ENCODE data around the gene CASQ2.
A peak's percentile ranks its signal among the peaks of the same experiment; 100 is the strongest.

The CASQ2 gene

DNA sequence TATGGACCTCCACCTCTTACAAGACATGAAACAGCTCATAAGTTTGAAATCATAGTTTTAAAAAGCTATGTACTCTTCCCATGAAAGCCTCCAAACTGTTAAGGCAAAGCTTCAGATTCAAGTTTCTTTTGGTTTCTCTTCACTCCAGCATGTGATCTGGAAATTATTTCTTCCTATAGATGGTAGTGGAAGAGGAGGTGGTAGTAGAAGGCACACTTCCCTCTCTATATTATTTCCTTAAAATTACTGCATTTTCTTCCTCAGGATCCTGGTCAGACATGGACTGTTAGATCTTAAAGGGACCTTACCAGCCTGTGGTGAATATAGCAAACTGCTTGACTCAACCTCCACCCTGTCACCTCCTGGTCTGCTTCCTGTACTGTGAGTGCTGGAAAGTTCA, 40.6 kb upstream of the CASQ2 start:
- no peak for DNase-seq (ENCODE audit: low spot score)
- TF ChIP-seq, protein P1, sequence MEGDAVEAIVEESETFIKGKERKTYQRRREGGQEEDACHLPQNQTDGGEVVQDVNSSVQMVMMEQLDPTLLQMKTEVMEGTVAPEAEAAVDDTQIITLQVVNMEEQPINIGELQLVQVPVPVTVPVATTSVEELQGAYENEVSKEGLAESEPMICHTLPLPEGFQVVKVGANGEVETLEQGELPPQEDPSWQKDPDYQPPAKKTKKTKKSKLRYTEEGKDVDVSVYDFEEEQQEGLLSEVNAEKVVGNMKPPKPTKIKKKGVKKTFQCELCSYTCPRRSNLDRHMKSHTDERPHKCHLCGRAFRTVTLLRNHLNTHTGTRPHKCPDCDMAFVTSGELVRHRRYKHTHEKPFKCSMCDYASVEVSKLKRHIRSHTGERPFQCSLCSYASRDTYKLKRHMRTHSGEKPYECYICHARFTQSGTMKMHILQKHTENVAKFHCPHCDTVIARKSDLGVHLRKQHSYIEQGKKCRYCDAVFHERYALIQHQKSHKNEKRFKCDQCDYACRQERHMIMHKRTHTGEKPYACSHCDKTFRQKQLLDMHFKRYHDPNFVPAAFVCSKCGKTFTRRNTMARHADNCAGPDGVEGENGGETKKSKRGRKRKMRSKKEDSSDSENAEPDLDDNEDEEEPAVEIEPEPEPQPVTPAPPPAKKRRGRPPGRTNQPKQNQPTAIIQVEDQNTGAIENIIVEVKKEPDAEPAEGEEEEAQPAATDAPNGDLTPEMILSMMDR (IDR thresholded peaks at IDR 0.05; ENCODE audit: extremely low read depth, missing control alignments) = no peak

DNA sequence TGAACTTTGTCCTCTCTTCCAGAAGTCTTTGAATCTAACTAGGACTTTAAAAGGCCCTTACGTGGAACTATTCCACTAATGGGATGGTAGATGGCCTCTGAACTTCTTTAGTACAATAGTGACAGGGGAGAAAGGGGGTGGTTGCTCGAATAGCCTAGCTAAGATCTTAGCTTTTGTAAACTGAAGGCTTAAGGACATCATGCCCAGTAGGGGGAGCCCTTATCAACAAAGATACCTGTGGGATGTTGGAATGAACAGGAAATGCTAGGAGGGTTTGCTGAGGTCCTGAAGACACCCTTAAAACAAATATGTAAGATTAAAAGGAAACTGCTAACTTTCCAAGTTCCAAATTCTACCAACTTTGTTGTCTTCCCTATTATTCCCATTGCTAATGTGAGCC, 39.2 kb upstream of the CASQ2 start:
- TF ChIP-seq, protein P1 (IDR thresholded peaks at IDR 0.05; ENCODE audit: extremely low read depth, missing control alignments) = peak; percentile 32
- peak; percentile 60 for DNase-seq (ENCODE audit: low spot score)

DNA sequence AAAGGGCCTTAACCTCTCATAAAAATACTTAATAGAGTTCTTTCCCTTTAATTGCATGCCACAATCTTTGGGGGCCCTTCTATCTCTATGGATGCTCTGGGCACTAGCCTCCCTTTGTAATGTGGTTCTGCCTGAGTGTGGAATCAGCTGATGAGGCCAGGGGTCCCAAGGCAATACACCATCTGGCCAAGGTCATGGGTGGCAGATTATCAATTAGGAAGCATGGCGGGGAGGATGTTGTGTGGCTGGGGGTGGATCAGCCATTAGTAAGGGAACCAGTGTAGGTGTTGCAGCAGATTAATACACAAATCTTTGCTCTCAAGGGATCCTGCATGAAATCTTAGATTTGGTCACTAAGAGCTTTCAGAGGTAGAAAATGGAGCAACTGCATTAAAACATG, 37.1 kb upstream of the CASQ2 start:
- TF ChIP-seq, protein P1 (IDR thresholded peaks at IDR 0.05; ENCODE audit: extremely low read depth, missing control alignments) = no peak
- DNase-seq (ENCODE audit: low spot score) = no peak

DNA sequence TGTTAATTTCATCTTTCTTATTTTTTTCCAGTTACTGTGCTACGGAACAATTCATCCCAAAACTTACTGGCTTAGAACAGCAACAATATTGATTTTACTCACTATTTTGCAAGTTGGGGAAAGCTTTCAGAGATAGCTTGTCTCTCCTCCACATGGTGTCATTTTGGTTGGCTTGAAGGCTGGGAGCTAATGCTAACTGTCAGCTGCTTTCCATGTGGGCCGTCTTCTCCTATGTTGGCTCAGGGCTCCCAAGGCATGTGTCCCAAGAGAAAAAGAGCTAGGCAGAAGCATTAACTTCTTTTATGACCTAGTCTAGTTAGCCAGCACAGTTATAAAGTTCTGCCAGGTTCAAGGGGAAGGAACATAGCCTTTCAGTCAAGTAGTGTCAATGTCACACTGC, 33.9 kb upstream of the CASQ2 start:
- no peak for DNase-seq (ENCODE audit: low spot score)
- TF ChIP-seq, protein P1 (IDR thresholded peaks at IDR 0.05; ENCODE audit: extremely low read depth, missing control alignments) = no peak

DNA sequence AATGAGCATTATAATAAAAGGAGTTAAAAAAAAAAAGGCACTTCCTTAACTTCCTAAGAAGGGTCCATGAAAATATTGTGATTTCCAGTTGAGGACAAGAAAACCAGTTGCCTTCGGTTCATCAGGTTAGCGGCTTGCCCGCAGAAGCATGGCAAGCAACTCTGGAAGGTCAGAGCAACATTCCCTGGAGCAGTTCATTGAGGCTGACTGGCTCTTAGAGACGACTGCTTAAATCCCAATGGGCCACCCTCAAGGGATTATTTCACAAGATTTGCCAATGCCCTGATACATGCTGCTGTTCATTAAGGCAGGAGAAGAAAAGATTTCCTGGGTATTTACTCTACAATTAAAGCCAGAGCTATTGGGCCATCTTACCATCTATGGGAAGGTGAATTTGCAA, 29.0 kb upstream of the CASQ2 start:
- DNase-seq (ENCODE audit: low spot score) = no peak
- TF ChIP-seq, protein P1 (IDR thresholded peaks at IDR 0.05; ENCODE audit: extremely low read depth, missing control alignments) = no peak

DNA sequence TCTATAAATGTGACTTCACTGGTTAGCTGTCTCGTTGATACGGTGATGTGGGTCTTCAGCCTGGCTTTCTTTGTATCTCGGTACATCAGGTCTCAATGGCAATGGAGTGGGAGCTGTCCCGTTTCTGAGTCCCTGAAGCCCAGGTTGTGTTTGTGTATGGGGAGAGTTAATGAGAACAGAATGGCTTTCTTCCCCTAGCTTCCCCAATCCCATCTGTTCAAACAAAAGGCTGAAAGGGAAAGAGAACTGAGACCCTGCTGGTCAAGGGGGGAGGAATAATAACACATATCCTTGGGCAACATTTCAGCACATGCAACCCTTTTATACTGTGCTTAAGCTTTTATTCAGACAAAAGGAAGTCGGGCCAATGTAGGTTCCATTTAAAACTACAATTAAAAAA, 28.4 kb upstream of the CASQ2 start:
- TF ChIP-seq, protein P1 (IDR thresholded peaks at IDR 0.05; ENCODE audit: extremely low read depth, missing control alignments) = no peak
- no peak for DNase-seq (ENCODE audit: low spot score)

DNA sequence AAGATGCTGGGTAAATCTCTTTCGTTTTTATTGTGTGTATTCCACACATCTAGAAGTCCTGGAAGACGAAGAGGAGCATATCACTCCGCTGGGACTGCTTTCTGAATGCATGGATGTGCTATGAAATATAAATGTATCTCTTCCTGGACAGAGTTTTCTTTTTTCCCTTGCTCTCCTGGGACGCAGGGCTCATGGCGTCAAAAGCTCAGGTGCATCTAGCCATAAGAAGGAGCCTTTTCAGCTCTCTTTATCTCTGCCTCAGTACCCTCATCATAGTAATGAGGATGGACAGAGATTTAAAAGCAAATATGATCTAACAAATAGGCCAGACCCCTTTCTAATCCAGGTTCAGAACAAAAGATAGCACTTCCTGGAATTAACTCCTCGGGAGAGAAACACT, 27.5 kb upstream of the CASQ2 start:
- DNase-seq (ENCODE audit: low spot score) = no peak
- TF ChIP-seq, protein P1 (IDR thresholded peaks at IDR 0.05; ENCODE audit: extremely low read depth, missing control alignments) = no peak
